IPS-NIHi7 (cell line): ENCODE results near the gene WDR70.

Source experiments
- DNase-seq: peaks from one replicate; pipeline ENCODE4 v3.0.0; 2012; ENCODE audit warnings: mixed read lengths; ENCODE audit errors: extremely low spot score

Gene WDR70

DNA sequence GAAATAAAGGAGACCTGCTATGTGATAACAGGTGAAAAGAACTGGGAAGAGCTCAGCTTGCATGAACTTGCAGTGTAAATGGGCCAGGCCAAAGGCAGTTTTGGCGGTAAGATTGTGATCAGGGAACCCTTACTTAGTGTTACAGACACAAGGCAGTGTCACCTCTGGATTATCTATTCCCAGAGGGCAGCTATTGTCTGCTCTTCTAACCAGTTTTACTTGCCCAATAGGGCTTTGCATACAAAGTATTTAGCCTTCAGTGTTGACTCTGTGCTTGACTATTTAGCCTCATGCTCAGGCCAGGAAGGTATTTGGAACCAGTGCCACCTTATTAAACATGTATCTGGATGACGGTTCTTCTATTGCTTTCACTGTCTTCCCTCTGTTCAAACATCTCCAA is 422.4 kb downstream of the WDR70 start:
- DNase-seq: no peak
